Activated CD4-positive, alpha-beta T cell treated with anti-CD3 and anti-CD28 coated beads, Interleukin-2, amount 50 U/mL, for 24 hours (primary cell): Measurements from ENCODE around the gene NUBP1.
"Not testable (repeated sequence)": the region's sequence is repeated elsewhere in the genome, so short reads cannot be mapped to it uniquely, and the experiment has no call there.

Source experiments
- DNase-seq, 2 donors: peaks; one replicate each; pipeline ENCODE4 v3.0.0-alpha.2; 2020; ENCODE audit warnings: low read depth in 1 of 2, low spot score in 1 of 2

Gene NUBP1

DNA sequence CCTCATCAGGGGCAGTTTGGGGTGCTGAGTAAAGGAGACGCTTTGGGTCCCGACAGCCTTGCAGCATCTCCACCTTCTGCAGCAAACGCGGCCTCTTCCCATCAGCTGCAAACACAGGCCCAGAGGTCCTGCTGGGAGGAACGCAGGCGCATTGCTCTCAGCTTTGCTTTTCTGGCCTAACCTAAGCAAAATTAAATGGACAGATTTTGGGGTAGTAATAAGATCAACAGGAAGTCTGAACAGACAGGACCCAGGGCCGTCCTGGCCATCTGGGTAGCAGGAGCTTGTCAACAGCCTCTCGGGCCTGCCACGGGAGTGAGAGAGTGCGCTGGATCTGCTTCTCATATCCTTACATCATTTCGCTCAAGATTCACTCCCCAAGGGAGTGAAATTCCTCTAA lies 7.2 kb downstream of the NUBP1 start:
- no peak for DNase-seq

DNA sequence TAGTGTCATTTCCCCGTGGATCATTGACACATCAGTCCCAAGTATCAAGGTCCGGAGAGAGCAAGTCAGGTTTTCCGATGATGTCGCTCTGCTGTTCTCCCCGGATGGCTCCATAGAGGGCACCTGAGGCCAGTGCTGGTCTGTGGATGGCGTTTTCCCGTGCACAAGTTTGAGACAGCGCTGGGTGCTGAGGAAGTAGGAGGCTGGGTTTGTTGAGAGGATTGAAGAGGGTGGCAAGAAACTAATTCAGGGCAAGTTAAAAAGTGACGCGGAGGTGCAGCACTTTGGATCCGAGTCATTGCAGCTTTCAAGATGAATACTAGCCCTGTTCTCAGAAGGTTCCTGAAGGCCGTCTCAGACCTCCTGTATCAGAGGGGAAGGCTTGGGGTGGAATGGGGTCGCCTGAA lies 7.7 kb downstream of the NUBP1 start:
- no peak for DNase-seq

DNA sequence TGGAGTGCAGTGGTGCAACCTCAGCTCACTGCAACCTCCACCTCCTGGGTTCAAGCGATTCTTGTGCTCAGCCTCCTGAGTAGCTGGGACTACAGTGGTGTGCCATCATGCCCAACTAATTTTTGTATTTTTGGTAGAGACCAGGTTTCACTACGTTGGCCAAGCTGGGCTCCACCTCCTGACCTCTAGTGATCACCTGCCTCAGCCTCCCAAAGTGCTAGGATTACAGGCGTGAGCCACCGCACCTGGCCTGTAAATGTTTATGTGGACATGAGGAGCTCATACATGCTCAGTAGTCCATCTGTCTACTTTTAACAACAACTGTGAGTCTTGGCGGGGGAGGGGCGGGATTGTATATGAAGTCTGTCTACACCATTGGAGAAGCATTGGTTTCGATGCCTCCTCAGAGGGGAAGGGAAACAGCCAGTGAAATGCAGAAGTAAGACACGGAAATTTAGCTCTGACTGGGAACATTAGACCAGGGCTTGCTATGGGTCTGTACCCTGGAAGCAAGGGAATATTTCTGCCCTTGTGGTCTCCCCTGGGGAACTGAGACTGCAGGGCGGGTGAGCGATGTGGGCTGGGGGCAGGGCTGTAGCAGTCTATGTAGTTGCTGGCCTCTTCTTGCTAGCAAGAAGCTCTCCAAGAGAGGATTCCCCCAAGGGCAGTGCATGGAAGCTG lies 9.3 kb downstream of the NUBP1 start:
- DNase-seq, result no peak

DNA sequence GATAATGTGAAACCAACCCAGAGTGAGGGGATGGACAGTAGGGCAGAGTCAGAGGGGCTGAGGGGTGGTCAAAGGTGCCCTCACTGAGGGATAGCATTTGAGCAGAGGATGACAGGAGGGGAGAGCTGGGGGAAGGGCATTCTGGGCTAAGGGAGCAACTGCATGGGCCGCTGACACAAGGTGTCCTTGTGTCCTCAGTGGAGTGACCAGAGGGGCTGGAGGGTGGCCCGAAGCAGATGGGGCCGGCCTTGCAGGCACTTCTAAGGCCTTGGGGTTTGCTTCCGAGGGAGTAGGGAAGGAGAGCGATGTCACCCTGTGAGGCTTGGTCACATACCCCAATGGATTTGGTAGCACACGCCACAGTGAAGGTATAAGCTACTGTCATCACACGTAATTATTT lies 10.0 kb downstream of the NUBP1 start:
- no peak for DNase-seq

DNA sequence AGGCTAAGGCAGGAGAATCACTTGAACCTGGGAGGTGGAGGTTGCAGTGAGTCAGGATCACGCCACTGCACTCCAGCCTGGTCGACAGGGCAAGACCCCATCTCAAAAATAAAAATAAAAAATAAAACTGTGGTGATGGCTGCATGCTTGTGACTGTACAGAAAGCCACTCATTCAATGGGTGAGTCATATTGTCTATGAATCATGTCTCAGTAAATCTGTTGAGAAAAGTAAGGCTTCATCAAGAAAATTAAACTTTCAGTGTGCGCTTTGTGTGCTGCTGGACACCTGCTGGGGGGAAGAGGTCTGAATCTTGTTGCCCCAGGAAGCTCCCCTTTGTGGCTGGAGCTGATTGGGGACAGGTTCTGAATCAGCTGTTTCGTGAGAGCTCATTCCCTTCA lies 11.3 kb downstream of the NUBP1 start:
- DNase-seq, result no peak

DNA sequence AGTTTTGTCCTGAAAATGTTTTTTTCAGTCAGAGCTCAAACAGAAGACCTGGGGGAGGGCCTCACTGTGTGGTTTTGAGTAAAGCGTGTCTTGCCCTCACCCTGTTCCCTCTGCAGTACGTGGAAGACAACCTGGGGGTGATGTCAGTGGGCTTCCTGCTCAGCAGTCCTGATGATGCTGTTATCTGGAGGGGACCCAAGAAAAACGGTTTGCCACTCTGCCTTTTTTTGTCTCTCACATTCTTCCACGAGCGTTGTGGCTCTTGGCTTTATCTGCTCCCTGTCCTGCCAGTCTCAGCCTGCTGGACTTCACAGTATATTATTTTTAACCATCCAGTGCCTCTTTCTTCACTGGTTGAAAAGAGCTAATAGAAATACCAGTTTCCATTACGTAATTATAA lies 12.9 kb downstream of the NUBP1 start:
- DNase-seq, result no peak

DNA sequence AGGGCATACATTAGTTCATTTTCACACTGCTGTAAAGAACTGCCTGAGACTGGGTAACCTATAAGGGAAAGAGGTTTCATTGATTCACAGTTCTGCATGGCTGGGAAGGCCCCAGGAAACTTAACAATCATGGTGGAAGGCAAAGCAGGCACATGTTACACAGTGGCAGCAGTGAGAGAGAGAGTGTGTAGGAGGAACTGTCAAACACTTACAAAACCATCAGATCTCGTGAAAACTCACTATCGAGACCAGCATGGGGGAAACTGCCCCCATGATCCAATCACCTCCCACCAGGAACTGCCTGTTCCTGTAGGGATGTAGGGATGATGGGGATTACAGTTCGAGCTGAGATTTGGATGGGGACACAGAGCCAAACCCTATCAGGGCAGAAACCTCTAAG lies 17.2 kb downstream of the NUBP1 start:
- DNase-seq, result no peak

DNA sequence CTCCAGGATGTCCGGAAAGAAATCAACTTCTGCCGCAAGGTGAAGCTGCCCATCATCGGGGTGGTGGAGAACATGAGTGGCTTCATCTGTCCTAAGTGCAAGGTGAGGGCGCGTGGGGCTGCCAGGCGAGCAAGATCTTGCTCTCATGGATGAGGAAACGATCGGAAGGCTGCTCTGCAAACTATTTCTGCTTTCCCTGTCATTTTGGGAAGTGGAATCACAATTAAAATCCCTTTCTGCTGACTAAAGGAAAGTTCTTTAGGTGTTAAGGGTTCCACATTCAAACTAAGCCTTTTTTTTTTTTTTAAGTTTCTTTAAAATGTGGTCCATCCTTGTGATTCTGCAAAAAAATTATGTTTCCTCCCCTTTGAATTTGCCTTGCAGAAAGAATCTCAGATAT lies 17.7 kb downstream of the NUBP1 start:
- DNase-seq, result no peak

DNA sequence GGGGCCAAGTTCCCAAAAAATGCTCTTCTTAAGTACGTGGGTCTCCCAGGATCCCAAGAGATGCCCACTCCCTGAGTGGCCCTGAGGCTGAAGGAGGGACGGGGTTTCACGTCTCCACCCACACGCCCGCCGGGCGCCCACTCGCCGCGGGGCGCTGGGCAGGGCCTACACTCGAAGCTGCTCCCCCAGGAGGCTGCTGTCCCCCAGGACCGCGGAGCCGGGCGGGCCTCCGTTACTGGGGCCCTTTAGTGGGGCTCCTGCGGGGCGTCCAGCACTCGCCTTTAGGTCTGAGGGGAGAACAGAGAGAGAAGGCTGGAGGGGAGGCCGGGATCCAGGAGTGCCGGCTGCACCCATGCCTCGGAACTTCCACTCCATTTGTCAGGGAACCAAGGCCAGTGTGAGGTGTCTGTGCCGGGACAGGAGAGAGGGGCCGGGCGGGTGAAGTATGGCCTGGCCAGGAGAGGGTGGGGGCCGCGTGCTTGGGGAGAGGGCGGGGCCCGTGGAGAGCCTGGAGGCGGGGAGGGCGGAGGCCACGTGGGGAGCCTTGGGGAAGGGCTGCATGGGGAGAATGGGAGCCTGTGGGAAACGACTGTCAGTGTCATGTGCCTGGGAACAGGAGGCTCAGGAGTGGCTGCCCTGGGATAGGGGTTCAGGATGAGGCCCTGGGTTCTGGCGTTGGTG lies 18.8 kb downstream of the NUBP1 start:
- DNase-seq, result no peak

DNA sequence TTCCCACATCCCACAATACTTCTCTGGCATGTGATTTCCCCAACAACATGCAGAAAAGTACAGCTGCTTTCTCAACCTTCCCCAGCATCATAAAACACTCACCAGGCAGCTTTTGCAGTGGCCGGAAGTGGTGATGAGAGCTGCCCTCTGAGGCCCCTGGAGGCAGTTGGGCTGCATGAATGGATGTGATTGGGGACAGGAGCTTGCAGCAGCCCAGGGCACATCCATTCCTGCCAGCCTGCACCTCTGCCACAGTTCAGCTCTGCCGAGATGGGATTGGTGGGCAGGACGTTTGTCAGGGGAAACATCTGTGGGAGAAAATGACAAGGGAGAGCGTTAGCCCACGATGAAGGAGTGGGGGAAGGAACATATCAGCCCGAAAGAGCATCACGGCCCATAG lies 19.8 kb downstream of the NUBP1 start:
- DNase-seq, result no peak

DNA sequence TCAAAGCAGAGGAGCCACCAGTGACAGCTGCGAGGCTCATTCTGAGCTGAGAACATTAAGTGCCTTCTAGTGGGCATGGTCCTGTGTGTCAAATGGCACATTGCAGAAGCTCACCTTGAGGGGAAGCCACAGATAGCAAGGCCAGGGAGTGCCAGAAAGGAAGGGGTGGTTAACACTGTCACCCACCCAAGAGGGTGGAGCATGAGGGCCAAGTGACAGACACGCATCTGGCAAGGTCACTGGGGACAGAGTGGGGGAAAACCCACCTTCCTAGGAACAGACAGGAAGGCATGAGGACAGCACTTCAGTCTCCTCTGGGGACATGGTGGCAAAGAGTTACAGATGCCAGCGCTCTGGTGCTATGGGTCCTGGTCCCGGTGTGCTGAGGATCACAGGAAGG lies 22.1 kb downstream of the NUBP1 start:
- no peak for DNase-seq

DNA sequence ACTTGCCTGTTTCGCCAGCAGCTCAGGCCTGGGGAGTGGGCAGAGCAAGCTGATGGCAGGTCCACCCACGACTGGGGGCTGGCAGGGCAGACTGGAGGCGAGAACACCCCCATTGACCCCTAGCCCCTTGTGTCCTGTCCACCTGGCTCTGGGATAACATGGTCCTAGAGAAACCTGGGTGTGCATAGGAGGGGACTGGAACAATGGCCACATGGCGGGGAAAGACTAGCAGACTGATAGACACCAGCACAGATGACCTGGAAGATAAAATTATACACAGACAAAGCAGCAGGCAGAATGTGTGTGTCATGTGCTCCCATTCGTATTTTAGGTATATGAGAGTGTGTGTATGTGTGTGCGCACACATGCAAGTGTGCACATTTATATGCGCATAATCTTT lies 23.5 kb downstream of the NUBP1 start:
- no peak for DNase-seq

DNA sequence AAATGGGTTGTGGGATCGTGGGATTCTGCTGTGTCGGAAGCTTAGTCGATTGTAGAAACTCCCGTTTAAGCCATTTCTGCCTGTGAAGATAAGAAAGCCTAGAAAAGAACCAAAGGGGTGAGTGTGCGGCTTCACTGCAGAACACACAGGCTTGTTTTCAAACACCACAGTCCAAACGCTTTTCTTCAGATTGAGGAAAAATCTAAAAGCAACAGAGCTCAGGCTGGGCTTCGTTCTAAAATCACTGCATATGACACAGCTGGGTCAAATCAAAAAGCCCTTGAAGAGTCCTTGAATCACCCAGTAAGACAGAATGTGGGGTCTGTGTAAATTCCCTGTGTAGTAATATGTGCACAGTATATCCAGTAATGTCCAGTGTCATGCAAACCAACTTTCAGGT lies 25.7 kb downstream of the NUBP1 start:
- DNase-seq, result no peak

DNA sequence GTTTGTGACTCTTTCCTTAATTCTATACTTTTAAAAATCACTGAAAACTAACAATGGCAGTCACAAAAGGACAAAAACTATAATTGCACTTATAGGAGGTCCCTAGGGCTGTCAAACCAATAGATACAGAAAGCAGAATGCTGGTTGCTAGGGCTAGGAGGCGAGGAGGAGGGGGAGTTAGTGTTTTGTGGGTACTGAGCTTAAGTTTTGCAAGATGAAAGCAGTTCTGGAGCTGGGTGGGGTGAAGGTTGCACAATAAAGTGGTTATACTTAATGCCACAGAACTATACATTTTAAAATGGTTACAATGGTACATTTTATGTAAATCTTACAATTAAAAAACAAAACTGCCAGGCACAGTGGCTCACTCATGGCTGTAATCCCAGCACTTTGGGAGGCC lies 27.3 kb downstream of the NUBP1 start:
- no peak for DNase-seq

DNA sequence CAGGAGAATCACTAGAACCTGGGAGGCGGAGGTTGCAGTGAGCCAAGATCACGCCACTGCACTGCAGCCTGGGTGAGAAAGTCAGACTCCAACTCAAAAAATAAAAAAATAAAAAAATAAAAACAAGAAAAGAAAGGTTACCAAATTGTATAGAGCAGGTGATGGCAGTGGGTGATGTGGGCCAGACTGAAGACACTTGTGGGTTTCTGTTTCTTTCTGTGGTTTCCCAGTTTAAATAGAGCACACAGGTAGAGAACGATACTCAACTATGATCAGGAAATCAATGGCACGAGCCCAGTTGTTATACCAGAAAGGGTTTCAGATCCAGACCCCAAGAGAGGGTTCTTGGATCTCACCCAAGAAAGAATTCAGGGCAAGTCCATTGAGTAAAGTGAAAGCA lies 32.6 kb downstream of the NUBP1 start:
- no peak for DNase-seq

DNA sequence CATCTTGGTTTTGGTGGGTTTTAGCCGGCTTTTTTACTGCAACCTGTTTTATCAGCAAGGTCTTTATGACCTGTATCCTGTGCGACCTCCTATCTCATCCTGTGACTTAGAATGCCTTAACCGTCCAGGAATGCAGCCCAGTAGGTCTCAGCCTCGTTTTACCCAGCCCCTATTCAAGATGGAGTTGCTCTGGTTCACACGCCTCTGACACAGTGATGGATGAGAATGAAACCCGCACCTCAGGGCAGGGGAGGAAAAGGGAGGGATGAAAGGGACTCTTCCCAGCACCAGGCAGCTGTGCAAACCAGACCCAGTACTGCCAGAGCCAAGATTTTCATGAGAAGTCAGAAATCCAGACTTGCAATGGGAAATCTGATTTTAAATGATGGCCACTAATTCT lies 33.3 kb downstream of the NUBP1 start:
- not testable (repeated sequence) for DNase-seq

DNA sequence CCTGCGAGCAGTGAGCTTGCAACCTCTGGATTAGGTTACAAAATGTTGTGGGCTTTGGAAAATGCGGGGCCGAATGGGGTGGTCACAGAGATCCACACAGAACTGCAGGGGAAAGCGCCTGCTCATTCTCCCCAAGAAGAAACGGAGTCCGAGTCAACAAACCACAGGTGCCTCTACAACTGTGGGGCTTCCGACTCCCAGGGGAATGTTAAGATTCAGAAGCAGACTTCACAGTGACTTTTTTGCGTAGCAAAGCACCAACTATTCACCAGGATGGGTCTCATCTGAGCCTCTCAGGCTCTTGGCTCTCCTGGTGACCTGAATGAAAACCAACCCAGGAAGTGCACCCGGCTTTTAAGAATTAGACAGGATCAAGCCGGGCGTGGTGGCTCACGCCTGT lies 33.7 kb downstream of the NUBP1 start:
- DNase-seq, result no peak

DNA sequence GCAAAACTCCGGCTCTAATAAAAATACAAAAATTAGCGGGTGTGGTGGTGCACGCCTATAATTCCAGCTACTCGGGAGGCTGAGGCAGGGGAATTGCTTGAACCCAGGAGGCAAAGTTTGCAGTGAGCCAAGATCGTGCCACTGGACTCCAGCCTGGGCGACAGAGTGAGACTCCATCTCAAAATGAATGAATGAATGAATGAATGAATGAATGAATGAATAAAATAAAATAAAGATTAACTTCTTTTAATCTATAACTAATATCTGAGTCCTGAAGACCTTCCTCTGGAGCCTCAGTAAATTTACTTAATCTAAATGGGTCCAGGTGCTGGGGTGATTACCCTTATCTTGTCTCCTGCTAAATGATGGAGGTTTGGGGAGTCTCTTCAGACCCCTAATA lies 36.3 kb downstream of the NUBP1 start:
- not testable (repeated sequence) for DNase-seq

DNA sequence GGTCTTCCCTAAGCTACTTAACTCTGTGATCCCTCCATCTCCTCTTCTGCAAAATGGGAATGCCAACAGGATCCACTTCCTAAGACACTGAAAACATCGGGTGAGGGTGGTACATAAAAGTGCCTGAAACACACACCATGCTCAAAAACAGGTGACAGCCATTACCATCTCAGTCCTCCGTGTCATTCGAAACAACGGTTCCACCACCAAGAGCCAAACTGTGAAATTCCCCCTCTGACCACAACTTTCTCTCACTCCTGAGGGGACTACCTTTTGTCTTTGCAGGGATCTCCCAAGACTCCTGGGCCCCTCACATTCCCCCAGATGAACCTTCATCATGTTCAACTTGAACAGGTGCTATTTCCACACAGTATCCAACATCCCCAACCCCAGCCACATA lies 37.0 kb downstream of the NUBP1 start:
- DNase-seq, result no peak

DNA sequence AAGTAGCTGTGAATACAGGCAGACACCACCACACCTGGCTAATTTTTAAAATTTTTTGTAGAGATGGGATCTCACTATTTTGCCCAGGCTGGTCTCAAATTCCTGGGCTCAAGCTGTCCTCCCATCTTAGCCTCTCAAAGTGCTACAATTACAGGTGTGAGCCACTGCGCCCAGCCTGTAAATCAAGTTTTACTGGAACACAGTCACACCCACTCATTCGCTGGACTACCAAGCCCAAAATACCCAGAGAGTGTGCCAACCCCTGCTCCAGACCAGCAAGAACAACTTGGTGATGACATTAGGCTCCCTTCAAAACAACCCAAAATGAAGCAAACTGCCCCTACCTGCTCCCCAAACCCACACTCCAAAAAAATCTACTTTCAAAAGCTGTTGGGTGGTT lies 39.0 kb downstream of the NUBP1 start:
- no peak for DNase-seq

DNA sequence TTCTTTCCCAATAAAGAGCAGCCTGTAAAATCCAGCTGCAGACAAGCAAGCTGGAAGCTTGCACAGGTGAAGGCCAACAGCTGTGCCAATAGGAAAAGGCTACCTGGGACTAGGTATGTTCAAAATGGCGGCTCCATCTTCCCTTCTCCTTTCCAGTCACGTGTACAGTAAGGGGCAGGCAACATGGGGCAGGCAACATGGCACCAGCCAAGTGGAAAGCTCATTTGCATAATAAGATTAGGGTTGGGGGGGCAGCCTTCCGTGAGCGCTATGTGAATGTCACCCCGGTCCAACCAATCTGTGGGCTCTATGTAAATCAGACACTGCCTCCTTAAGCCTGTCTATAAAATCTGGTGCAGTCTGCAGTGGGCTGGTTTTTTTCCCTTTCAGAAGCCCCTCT lies 43.7 kb downstream of the NUBP1 start:
- DNase-seq, result no peak

DNA sequence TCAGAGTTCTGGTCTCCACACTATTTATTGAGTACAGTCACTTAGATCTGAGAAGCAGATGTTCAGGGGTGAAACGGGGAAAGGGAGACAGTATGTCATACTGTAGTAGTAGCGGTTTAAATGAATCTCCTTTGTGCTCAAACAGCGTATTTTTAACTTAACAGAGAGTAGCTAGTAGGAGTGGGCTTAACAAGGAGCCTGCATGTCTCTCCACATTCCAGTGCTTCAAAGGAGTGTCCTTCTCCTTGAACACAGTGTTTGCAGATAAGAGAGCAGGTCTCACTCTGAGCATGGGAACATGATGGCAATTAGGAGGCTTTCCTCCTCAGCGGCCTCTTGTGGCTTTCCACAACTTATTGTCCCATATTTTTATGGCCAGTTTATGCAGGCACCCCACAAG lies 45.0 kb downstream of the NUBP1 start:
- DNase-seq, result not testable (repeated sequence)

DNA sequence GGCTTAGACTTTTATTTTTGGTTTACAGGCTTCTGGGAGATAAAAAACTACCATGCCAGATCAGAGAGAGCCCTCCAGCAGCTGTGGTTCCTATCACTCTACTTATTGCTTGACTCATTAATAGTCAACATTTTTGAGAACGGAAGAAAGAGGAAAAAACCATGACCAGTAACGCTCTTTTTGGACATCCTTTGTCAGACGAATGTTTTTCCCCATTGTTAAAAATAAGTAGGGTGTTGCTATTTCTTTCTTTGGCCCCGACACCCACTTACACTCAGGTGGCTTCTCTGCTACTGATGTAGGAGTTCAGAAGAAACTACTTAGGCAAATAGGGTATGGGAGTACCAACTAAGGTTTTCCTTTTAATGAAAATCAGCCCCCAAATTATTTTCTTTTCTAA lies 47.4 kb downstream of the NUBP1 start:
- DNase-seq, result no peak
